ENCODE results near the gene LGI1.
A peak's percentile ranks its signal among the peaks of the same experiment; 100 is the strongest.

The LGI1 gene

GRCh38 chr10:93755443-93756116, 2.2 kb upstream of the LGI1 start:
- no peak for DNase-seq

DNA sequence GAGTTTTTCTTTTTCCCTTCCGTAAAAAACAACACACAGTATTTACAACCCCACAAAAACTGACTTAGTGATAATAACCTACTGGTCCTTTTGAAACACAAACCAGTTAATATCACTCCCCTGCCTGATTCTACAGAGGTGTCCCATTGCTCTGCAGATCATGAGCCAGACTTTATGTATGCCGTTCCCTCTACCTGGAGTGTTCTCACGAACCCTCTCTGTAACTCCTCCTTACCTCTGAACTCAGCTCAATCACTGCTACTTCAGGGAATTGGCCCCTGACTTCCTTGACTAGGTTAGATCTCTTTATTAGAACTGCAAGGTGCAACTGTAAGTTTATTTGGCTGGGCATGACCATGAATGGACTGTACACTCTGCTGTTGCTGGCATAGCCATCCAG, 1.6 kb upstream of the LGI1 start:
- no peak for DNase-seq

DNA sequence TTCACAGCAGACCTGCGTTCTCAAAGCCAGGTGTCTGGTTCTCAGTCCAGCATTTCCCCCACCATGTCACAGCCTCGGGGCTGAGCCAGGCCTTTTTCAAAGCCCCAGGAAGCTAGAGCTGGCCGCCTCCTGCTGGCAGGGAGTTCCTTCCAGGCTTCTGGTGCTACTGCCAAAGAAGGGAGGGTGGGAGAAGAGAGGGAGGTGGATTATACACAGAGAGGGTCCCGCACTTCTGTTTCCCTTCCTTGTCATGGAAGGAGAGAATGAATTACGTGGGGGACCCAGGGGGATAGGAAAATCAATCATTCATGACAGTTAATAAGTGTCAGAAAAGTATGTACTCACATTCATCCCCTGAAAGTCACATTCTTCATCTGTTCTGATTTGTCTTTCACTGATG, 600 bp upstream of the LGI1 start:
- DNase-seq: no peak

DNA sequence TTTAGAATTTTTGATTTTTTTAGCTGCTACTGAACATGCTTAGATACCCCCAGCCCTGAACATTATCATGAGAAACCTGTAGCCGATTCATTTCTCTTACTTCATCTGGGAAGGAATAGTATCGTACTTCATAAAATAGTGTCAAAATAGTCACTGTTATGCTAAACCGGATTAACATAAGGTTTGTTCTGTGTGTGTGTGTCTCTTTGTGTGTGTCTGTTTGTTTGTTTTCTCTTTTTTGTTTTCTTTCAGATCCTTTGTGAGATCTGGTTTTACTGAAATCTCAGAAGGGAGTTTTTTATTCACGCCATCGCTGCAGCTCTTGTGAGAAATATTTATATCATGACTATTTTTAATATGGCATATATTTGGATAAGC, 761 bp downstream of the LGI1 start:
- DNase-seq: no peak

GRCh38 chr10:93758891-93759410, 1.2 kb downstream of the LGI1 start:
- no peak for DNase-seq

DNA sequence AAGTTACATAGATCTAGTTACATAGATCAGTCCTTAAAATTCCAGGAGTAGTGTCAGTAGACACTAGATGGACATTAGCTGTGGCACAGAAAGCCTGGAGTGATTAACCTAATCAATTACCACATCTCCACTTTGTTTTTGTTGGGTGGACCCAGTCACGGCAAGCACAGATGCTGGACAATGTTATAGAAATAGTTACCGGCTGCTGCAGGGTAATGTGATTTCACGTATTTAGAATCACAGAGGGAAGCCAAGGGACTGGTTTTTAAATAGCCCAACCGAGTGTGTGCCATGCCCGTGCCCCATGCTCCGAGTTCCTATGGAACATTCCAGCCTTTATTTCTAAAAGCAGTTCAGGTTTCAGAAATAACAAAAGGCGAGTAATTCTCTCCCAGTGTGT, 2.8 kb downstream of the LGI1 start:
- no peak for DNase-seq

- DNase-seq: no peak
Observed at GRCh38 chr10:93762979-93763391, 5.2 kb downstream of the LGI1 start.

DNA sequence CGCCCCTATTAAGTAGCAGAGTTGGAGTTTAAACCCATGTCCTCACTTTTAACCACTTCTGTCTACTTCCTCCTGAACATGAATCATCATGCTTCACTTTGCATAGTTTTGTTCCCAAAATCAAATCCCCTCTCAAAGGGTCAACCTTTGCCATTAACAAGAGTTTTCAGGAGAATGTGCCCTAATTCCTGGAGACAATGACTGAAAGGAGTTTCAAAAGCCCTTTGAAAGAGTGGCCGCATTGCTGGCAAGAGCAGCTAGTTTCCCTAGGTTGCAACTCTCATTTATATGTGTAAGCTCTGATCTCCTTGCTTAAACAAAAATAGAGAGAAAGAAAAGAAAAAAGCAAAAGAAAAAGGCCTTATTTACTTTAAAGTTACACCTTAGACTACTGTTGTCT, 9.2 kb downstream of the LGI1 start:
- no peak for DNase-seq

GRCh38 chr10:93767724-93768399, 10.1 kb downstream of the LGI1 start:
- no peak for DNase-seq

- DNase-seq: no peak
Observed at GRCh38 chr10:93768892-93769291, 11.2 kb downstream of the LGI1 start.

DNA sequence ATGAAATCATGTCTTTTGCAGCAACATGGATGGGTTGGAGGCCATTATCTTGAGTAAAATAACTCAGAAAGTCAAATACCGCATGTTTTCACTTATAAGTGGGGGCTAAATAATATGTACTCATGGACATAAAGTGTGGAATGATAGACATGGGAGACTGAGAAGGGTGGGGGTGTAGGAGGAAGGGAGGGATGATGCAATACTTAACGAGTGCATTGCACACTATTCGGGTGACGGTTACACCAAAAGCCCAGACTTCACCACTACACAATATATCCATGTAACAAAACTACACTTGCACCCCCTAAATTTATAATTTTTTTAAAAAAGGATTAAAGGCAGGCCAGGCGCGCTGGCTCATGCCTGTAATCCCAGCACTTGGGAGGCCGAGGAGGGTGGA, 13.6 kb downstream of the LGI1 start:
- DNase-seq: no peak

DNA sequence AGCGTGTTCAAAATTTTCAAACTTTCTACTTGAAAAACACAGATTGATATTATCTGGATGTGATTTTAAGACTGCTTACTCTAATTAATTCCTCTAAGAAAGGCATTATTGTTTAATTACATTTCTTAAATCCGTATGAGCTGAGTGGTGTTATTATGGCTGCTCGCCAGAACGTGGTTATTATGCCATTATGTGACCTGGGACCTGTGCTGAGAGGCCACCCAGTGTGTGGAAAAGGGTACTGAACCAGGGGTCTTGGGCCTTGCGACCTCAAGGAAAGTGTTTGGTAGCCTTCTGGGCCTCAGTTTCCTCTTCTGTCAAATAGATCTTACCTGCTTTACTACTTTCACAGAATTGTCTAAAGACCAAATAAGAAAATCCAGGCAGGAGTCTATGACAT, 15.4 kb downstream of the LGI1 start:
- DNase-seq: no peak

GRCh38 chr10:93773705-93774104, 16.0 kb downstream of the LGI1 start:
- peak; percentile 13 for DNase-seq

- no peak for DNase-seq
Observed at GRCh38 chr10:93775356-93775755, 17.6 kb downstream of the LGI1 start.

DNA sequence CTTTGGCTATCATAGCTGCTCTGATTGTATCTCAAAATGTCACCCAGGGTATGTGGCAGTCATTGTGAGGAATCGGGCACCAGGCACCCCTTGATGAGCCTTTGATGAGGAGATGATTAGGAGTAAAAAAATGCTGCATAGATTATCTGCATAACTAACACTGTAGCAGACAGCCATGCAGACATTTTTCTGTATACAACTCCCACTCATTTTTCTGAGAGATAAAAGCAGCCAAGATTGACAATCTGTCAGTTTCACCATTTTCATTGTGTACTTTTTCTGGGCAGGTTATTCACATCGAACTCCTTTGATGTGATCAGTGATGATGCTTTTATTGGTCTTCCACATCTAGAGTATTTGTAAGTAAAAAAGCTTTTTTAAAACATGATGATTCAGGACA, 19.4 kb downstream of the LGI1 start:
- DNase-seq: no peak

DNA sequence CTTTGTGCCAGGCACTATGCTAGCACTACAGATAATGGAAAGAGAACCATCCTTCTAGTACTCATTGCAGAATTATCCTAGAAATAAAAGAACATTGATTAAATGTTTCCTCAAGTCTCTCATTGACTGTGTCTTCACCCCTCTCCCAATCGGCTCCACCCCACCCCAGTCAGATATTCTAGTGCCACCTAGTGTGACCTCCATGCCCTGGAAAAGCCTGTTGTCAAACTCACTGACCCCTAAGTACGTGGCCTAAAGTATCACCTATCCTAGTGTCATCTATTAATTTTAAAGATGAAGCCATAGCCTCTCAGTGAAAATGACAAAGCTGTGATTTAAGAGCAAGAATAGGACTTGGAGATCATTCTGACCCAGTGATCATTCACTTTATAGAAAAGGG, 26.3 kb downstream of the LGI1 start:
- DNase-seq: no peak

DNA sequence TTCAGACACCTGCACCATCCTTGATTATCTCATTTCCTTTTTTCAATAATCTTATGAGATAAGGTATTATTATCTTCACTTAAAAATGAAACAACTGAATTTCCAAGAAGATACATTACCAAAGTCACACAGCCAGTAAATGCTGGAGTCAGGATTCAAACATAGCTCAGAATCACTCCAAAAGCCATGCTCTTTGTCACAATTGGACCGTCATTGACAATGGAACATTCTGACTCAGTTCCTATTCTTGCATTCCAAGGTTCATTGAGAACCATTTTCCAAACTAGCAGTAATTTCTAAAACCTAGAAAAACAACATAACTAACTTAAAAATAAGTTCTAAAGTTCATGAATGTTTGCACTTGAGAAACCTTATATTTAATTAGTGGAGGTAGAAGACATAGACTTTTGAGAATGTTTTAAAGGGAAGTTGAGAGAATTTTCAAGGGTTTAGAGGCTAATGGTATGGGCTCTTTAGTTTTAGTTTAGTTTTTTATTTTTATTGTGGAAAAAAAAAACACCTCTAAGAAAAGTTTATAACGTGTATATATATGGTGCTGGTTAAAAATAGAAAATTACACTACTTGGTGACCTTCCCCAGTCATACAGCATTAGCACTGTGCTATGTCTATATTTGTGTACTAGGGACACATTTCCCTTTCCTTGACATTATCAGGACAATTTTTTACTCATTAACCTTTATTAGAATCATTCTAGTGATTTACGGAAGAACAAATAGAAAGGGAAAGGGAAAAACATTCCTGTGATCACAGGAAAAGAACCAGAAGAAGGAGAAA, 30.9 kb downstream of the LGI1 start:
- no peak for DNase-seq

DNA sequence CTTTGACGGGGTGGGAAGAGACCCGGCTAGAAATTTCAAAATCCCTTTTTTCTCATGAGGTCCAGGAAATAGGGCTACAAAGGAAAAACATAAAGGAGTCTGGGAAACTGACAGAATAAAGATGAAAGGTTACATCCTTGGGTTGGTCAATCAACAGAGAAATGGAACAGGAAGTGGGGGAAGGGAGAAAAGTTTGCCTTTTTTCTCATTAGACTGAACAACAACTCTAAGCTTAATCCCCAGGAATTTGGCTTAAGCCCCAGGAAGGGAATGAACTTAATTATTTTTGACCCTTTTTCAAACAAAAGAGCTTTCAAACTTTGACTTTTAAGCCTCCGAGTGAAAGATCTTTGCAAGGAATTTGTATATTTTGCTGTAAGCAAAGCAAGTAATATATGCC, 32.7 kb downstream of the LGI1 start:
- no peak for DNase-seq

DNA sequence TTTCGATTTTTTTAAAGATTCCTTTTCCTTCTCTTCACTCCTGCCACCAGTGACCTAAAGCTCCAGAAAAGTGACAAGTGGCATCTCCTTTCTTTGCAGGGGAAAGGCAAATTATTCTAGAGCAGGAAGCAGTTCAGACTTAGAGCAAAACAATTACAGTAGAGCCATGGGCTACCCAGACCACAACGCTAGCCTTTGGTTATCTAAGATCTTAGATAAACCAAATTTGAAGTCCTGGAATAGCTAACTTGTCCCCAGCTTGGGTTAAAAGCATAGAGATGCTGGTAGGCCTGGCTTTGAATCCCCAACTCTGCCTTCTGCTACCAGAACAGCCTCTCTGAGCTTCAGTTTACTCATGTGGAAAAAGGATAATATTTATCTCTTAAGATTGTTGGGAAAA, 38.4 kb downstream of the LGI1 start:
- no peak for DNase-seq

GRCh38 chr10:93797825-93798224, 40.1 kb downstream of the LGI1 start:
- no peak for DNase-seq

- DNase-seq: no peak
Observed at GRCh38 chr10:93799155-93799708, 41.5 kb downstream of the LGI1 start.

GRCh38 chr10:93804200-93804599, 46.5 kb downstream of the LGI1 start:
- no peak for DNase-seq

DNA sequence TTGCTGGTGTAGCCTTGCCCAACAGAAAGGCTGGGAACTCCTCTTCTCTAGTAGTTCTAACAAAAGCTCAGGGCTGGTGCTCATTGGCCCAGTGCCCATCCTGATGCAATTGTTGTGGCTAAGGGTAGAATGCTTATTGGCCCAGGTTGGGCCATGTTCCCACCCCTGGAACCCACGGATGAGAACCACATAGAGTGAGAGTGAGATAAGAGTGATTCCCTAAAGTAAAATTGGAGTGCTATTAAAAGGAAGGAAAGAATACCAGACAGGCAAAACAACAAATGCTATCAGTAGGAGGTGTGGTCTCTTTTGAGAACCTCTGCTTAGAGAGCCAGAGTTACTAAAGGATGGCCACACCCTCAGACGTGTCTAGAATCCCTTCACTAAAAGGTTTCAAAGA, 49.2 kb downstream of the LGI1 start:
- no peak for DNase-seq

- no peak for DNase-seq
Observed at GRCh38 chr10:93807371-93807770, 49.6 kb downstream of the LGI1 start.

All from EL (cell line).